Activated naive CD8-positive, alpha-beta T cell treated with anti-CD3 and anti-CD28 coated beads, Interleukin-2, amount 50 U/mL, for 24 hours (primary cell): Measurements from ENCODE around the gene ESPNL.

ENCODE experiments used
- ATAC-seq: fragments of 150-1000 bp; cut with Tn5 transposase; one replicate; pipeline ENCODE4 v1.10.0; 2021
- DNase-seq: peaks from one replicate; pipeline ENCODE4 v3.0.0; 2021
- H3K27ac Mint-ChIP-seq: one replicate; pipeline ENCODE4 v1.8.0; 2021; ENCODE audit warnings: mild to moderate bottlenecking, mixed read lengths
- H3K27me3 Mint-ChIP-seq: one replicate; pipeline ENCODE4 v1.8.0; 2021; ENCODE audit warnings: mixed read lengths
- H3K36me3 Mint-ChIP-seq: one replicate; pipeline ENCODE4 v1.8.0; 2021; ENCODE audit warnings: low read depth, mixed read lengths
- H3K4me1 Mint-ChIP-seq: one replicate; pipeline ENCODE4 v1.8.0; 2021; ENCODE audit warnings: mixed read lengths
- H3K4me3 Mint-ChIP-seq: one replicate; pipeline ENCODE4 v1.8.0; 2021; ENCODE audit warnings: mild to moderate bottlenecking, moderate library complexity, mixed read lengths
- H3K9me3 Mint-ChIP-seq: one replicate; pipeline ENCODE4 v1.8.0; 2021; ENCODE audit warnings: mixed read lengths

The ESPNL gene

DNA sequence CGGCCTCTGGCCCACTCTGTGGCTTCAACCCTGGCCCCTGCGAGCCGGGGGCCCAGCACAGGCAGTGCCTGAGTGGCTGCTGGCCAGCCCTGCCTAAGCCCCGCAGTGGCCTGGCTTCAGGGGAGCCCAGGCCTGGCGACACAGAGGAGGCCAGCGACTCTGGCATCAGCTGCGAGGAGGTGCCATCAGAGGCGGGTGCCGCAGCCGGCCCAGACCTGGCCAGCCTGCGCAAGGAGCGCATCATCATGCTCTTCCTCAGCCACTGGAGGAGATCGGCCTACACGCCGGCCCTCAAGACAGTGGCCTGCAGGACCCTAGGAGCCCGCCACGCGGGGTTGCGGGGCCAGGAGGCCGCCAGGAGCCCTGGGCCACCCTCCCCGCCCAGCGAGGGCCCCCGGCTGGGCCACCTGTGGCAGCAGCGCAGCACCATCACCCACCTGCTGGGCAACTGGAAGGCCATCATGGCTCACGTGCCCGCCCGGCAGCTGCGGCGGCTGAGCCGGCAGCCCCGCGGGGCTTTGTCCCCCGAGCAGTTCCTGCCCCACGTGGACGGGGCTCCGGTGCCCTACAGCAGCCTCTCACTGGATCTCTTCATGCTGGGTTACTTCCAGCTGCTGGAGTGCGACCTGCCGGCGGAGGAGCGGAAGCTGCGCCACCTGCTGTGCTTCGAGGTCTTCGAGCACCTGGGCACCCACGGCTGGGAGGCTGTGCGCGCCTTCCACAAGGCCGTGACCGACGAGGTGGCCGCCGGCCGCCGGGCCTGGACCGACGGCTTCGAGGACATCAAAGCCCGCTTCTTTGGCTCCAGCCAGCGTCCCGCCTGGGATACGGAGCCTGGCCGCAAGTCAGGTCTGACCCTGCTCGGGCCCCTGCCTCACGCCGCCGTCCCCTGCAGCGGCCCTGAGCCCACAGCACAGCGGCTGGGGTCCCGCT is 30.8 kb downstream of the ESPNL start:
- Mint-ChIP-seq H3K27me3 (no peaks in the 10 kb centered on the region), H3K36me3 (no peaks in the 10 kb centered on the region), H3K4me3 (no peak overlapping the region), H3K4me1 (no peaks in the 10 kb centered on the region), H3K27ac (no peak overlapping the region), H3K9me3 (no peaks in the 10 kb centered on the region)
- DNase-seq (no peak), ATAC-seq (no peak)

DNA sequence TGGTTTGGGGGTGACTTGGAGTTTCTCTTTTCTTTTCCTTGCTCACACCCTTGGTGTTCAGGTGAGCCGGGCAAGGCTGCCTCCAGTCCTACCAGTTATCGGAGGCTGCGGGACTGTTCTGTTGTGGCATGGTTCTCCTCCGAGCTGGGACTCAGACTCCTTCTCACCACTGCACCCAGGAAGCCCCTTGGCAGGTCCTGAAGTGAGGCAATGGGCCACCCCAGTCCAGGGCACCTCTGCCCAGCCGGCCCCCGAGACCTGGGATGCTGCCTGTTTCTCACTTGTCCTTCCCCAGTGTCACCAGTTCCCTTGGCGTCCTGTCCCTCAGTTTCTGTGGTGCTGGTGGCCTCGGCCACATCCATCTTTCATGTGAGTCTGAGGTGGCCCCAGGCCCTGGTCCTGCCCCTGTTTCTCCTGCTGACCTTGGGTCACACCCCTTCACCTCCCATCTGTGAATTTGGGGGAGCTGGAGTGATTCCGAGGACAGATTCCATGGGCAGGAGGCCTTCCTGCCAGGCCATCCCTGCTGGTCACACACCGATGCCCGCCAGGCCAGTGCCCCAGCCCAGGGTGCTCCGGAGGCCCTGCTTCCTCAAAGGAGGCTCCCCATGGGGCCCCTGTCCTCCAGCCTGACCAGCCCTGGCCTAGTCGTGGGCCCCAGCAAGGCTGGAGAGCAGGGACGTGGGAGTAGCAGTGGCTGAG is 31.8 kb downstream of the ESPNL start:
- Mint-ChIP-seq H3K9me3 (no peaks in the 10 kb centered on the region), H3K36me3 (no peaks in the 10 kb centered on the region), H3K4me1 (no peaks in the 10 kb centered on the region), H3K27me3 (no peaks in the 10 kb centered on the region), H3K4me3 (no peak overlapping the region), H3K27ac (no peak overlapping the region)
- no peak for DNase-seq
- ATAC-seq, result no peak

DNA sequence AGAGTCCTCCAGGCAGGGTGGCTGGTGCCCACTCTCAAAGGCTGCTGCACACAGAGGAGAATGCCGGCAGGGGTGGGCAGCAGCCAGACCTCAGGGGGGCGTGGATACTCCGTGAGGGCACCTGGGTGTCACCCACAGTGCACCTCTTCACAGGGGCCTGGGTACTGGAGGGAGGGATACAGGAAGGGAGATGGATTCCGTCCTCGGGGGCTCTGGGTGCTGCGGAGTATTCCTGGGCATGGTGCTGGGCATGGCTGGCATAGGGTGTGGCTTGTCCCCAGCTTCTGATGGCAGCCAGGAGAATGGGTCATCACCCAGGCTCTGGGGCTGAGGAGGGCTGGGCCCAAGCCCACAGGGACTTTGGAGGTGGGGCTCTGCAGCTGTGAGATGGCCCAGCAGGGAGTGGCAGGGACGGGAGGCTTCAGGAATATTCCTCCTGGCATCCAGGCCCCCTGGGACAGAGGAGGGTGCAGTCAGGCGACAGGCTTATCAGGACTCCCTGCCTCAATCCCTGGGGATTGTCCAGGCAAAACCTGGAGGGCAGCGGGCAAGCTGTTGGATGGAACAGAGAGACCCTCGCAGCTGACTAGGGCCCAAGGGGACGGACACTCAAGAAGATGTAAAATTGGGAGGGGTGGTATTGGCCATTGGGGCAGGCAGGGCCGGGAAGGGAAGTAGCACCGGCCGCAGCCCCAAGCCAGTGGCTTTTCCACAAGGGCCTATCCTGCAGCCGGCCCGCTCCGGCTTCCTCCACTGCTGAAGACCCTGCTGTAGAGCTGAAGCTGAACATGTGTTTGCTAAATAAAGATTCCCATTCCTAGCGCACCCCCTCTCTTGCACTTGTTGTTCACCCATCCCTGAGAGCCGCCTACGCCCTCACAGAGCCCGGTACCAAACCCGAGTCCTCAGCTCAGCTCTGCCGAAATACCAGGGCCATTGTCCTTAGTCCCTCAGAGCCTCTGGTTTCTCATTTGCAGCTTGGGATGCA is 32.6 kb downstream of the ESPNL start:
- DNase-seq, result no peak
- ATAC-seq, result no peak
- Mint-ChIP-seq H3K27me3 (no peaks in the 10 kb centered on the region), H3K27ac (no peak overlapping the region), H3K4me3 (no peak overlapping the region), H3K36me3 (no peaks in the 10 kb centered on the region), H3K9me3 (no peaks in the 10 kb centered on the region), H3K4me1 (no peaks in the 10 kb centered on the region)

DNA sequence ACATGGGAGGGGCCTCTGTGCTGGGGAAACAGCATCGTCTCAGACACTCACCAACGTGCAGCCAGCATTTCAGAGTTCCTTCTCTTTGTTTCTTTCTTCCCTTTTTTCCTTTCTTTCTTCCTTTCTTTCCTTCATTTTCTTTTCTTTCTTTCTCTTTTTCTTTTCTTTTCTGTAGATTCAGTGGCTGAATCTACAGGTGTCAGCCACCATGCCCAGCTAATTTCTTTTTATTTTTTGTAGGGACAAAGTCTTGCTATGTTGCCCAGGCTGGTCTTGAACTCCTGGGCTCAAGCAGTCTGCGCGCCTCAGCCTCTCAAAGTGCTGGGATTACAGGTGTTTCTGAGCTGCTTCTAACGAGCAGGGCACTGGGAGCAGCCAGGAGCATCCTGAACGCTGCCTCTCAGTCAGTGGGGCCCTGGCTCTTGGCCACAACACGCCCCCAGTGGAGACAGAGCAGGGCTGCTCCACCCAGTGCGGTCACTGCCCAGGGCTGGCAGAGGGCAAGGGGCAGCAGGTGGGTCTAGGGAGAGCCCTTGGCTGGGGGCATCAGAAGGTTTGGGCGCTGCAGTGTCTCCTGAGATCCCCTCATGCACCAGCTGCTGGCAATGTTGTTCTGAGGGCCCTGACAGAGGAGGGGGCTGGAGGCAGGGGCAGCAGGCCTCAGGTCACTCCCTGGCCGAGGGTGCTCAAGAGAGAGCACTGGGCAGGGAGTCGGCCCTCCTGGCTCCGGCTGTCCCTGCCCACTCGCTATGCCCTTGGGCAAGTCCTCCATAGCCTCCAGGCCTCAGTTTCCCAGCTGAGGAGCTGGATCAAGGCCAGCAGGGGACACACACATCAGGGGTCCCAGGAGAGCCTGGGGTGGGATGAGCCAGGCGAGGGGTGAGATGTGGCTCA is 33.6 kb downstream of the ESPNL start:
- DNase-seq, result no peak
- no peak overlapping the region for H3K27ac Mint-ChIP-seq
- no peaks in the 10 kb centered on the region for H3K36me3 Mint-ChIP-seq
- no peaks in the 10 kb centered on the region for H3K4me1 Mint-ChIP-seq
- H3K27me3 Mint-ChIP-seq, result no peaks in the 10 kb centered on the region
- no peak overlapping the region for H3K4me3 Mint-ChIP-seq
- no peaks in the 10 kb centered on the region for H3K9me3 Mint-ChIP-seq
- ATAC-seq, result no peak

DNA sequence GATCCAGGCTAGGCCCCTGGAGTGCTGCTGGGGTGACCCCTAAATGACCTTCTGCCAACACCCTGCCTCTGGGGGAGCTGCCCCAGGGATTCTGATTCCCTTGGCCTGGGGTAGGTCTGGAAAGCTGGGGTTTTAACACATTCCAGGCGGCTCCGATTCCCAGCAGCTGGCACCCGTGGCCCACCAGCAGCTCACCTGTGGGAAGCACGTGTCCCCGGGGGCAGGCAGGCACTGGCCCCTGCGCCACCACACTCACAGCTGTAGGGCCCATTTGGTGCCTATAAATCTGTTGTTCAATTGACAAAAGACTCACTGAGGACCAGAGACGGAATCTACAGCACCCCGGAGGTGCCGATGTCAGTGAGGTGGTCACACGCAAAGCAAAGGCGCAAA is 34.2 kb downstream of the ESPNL start:
- ATAC-seq (no peak), DNase-seq (no peak)
- Mint-ChIP-seq H3K27ac (no peak overlapping the region), H3K36me3 (no peaks in the 10 kb centered on the region), H3K4me3 (no peak overlapping the region), H3K27me3 (no peaks in the 10 kb centered on the region), H3K4me1 (no peaks in the 10 kb centered on the region), H3K9me3 (no peaks in the 10 kb centered on the region)

DNA sequence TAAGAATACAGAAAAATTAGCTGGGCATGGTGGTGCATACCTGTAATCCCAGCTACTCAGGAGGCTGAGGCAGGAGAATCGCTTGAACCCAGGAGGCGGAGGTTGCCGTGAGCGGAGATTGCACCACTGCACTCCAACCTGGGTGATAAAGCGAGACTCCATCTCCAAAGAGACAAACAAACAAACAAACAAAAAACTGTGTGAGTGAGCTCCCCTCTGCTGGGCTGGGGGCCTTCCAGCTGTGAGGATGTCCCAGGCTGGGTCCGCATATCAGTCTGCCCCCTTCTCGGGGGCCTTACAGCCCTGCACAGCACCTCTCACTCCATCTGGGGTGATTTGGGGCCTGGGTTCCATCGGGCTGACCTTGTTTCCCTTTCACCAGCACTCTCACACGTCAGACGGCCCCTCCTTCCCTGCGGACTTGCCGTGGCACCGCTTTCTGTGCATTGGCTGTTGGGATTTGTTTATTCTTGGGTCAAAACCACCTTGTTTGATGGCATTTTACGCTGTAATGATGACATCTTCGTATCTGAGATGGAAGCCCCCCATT is 35.5 kb downstream of the ESPNL start:
- Mint-ChIP-seq H3K27ac (no peak overlapping the region), H3K9me3 (no peaks in the 10 kb centered on the region), H3K36me3 (no peaks in the 10 kb centered on the region), H3K4me3 (no peak overlapping the region), H3K27me3 (no peaks in the 10 kb centered on the region), H3K4me1 (no peaks in the 10 kb centered on the region)
- DNase-seq (no peak), ATAC-seq (no peak)

DNA sequence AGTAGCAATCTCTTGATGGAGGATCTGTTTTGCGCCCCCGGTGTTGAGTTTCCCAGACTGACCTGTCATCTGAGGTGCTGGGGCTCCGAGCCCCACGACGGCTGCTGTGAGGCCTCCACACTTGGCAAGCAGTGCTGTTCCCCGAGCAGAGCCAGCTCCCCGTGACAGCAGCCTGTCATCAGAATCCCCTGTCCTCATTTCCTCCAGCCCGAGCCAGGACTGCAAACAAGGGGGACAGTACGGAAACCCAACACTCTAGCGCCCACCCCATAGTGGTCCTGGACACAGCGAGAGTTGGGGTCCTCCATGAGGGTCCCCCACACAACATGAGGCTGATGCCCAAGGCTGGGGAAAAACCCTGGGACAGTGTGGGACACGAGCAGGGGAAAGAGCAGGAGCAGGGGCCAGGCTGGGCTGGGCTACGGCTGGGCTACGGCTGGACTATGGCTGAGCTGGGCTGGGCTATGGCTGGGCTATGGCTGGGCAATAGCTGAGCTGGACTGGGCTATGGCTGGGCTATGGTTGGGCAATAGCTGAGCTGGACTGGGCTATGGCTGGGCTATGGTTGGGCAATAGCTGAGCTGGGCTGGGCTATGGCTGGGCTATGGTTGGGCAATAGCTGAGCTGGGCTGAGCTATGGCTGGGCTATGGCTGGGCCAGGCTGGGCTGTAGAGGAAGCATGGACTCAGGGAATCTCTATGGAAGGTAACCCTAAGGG is 36.8 kb downstream of the ESPNL start:
- H3K36me3 Mint-ChIP-seq, result no peaks in the 10 kb centered on the region
- no peaks in the 10 kb centered on the region for H3K27me3 Mint-ChIP-seq
- DNase-seq, result no peak
- H3K4me1 Mint-ChIP-seq, result peaks cover 3% of the 10 kb centered on the region
- H3K9me3 Mint-ChIP-seq, result no peaks in the 10 kb centered on the region
- no peak overlapping the region for H3K4me3 Mint-ChIP-seq
- no peak overlapping the region for H3K27ac Mint-ChIP-seq
- no peak for ATAC-seq

DNA sequence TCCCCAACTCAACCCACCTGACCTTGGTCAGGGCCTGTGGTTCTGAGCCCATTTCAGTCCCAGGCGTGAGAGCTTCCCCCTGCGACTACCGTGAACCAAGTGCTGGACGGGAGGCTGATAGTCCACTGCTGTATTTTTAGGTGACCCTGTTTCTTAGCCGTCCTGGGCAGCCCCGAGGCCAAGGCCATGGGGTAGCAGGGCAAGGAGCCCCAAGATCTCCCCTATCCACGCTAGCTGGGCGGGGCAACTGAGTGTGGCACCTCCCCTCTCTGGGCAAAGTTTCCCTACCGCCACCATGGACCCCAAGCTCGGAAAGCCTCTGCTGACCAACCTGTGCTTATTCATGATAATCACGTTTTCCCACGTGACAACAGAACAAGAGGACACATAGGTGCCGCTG is 37.7 kb downstream of the ESPNL start:
- Mint-ChIP-seq H3K4me1 (peaks cover 3% of the 10 kb centered on the region), H3K4me3 (no peak overlapping the region), H3K36me3 (no peaks in the 10 kb centered on the region), H3K27me3 (no peaks in the 10 kb centered on the region), H3K27ac (no peak overlapping the region), H3K9me3 (no peaks in the 10 kb centered on the region)
- DNase-seq (no peak), ATAC-seq (no peak)

DNA sequence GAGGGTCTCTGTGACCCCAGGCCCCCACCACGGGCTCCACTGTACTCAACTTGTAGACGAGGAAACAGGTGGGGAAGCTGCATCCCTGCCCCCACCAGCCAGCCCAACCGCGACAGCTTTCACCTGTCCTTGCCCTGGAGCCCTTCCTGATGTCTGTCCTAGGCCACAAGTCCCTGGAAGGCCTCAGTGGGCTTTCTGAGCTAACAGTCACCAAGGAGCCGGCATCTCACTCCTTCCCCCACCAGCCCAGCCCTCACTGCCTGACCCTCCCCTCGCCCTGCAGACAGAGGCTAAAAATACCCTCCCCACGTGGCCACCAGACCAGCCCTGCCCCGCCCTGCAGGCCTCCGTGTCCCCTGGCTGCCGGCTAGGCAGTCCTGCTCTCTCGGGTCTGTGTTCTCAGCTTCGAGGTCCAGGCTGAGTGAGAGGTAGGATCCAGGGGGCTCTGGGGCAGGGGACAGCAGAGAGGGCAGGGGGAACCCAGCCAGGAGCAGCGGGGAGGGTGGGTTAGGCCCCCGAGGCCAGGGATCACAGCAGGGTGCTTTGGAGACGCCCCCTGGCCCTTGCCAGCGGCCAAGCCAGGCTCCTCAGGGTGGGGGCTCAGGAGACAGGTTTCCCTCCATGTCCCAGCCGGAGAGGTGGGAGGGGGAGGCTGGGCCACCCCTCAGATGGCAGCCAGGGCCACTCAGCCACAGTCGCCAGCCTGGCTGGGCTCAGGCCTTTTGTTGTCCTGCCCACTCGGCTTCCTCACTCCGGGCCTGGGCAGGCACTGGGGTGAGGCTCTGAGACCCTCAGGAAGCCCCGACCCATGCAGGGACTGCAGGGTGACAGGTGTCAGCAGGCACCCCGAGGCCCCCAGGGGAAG is 38.4 kb downstream of the ESPNL start, which contains the start of gene KLHL30:
Gene KLHL30 (plus strand): TSS at position 338 of the 865 bp plus-strand sequence. CDS start 2,087 bp downstream, outside the sequence.
- no peak within 1 kb of the TSS for H3K27ac Mint-ChIP-seq

GRCh38 chr2:238139196-238140039 is 39.3 kb downstream of the ESPNL start:
- H3K36me3 Mint-ChIP-seq, result no peaks in the 10 kb centered on the region
- no peak overlapping the region for H3K27ac Mint-ChIP-seq
- no peak overlapping the region for H3K4me3 Mint-ChIP-seq
- ATAC-seq, result no peak
- no peaks in the 10 kb centered on the region for H3K9me3 Mint-ChIP-seq
- DNase-seq, result peak; percentile 48
- H3K27me3 Mint-ChIP-seq, result no peaks in the 10 kb centered on the region
- H3K4me1 Mint-ChIP-seq, result peaks cover 3% of the 10 kb centered on the region

More for the DNA sequence above, 38.4 kb downstream of the ESPNL start, which contains the start of gene KLHL30:
- no peaks in the 10 kb centered on the region for H3K27me3 Mint-ChIP-seq
- no peak within 1 kb of the TSS for H3K4me3 Mint-ChIP-seq
- H3K36me3 Mint-ChIP-seq, result no peaks in the 10 kb centered on the region
- DNase-seq (no peak), ATAC-seq (no peak)
- no peaks in the 10 kb centered on the region for H3K9me3 Mint-ChIP-seq
- H3K4me1 Mint-ChIP-seq, result peaks cover 3% of the 10 kb centered on the region

- Mint-ChIP-seq H3K27ac (no peak overlapping the region), H3K4me1 (peaks cover 3% of the 10 kb centered on the region), H3K36me3 (no peaks in the 10 kb centered on the region), H3K27me3 (no peaks in the 10 kb centered on the region), H3K4me3 (no peak overlapping the region), H3K9me3 (no peaks in the 10 kb centered on the region)
- ATAC-seq (no peak), DNase-seq (no peak)
Observed at GRCh38 chr2:238140040-238140439, 39.9 kb downstream of the ESPNL start.
